ENCODE results near the gene ZNF277. TPM values are rescaled to one million over a fixed set of nuclear protein-coding genes. Genes with fewer than 3 reads are reported as not detected.

The ZNF277 gene
- polyA plus RNA-seq, 1 donor (not counting 4 experiments of a cell fraction or from before 2014, with no cell fraction given) = 20.2 TPM

DNA sequence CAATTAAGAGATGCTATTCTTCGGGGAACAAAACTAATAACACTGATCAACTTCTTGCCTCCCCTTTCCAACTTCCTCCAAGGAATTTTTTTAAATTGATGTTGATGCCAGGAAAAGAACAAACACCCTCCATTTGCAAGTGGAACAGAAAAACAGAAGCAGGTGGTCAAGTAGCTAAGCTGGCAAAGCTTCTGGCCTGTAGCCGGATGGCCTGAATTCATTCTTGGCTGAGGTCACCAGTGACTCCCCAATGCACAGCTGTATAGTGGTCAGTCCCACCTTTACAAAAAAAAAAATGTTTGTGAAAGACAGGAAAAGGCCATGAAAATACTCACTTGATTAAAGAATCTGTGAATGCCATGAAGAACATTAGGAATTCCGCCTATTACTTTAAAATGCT, 39.3 kb upstream of the ZNF277 start:
- Histone ChIP-seq H3K4me3 (ENCODE audit: control insufficient read depth in 2 of 3, extremely low read depth in 1 of 3, insufficient read depth in 2 of 3, low read depth in 1 of 3, low read length in 3 of 3) (no peak overlapping the region), H3K9me1 (ENCODE audit: control insufficient read depth, extremely low read depth, insufficient read depth, low read length) (no peaks in the 10 kb centered on the region), H3K4me2 (ENCODE audit: control insufficient read depth, extremely low read depth, insufficient read depth, low read depth, low read length) (no peak overlapping the region), H3K27me3 (ENCODE audit: control insufficient read depth, extremely low read depth, insufficient read depth, low read length) (no peaks in the 10 kb centered on the region), H3K4me1 (ENCODE audit: control insufficient read depth, extremely low read depth, insufficient read depth, low read length) (peaks cover 4% of the 10 kb centered on the region), H3K9me3 (ENCODE audit: control insufficient read depth, low read depth, low read length) (no peaks in the 10 kb centered on the region), H2AFZ (ENCODE audit: control insufficient read depth, low read length) (no peak overlapping the region), H3K79me2 (ENCODE audit: control insufficient read depth, insufficient read depth, low read length) (peaks cover 26% of the 10 kb centered on the region), H3K9ac (ENCODE audit: control insufficient read depth, extremely low read depth, insufficient read depth, low read length) (no peak overlapping the region), H3K36me3 (ENCODE audit: control insufficient read depth in 2 of 2, extremely low read depth in 1 of 2, insufficient read depth in 2 of 2, low read length in 2 of 2) (no peaks in the 10 kb centered on the region), H4K20me1 (ENCODE audit: control insufficient read depth, extremely low read depth, insufficient read depth, low read length) (peaks cover 2% of the 10 kb centered on the region), H3K27ac (ENCODE audit: control insufficient read depth, insufficient read depth, low read length) (no peak overlapping the region)
- dilution Hi-C loops (cut with MboI; ENCODE audit: extremely low pct_ligation_motif_present, low sequenced_read_pairs) = no loop called here
- no peak for DNase-seq (ENCODE audit: low read depth, low spot score)
- FAIRE-seq = no peak
- TF ChIP-seq EZH2 (IDR thresholded peaks at IDR 0.05; ENCODE audit: low read length) = no peak
- TF ChIP-seq, protein P1, sequence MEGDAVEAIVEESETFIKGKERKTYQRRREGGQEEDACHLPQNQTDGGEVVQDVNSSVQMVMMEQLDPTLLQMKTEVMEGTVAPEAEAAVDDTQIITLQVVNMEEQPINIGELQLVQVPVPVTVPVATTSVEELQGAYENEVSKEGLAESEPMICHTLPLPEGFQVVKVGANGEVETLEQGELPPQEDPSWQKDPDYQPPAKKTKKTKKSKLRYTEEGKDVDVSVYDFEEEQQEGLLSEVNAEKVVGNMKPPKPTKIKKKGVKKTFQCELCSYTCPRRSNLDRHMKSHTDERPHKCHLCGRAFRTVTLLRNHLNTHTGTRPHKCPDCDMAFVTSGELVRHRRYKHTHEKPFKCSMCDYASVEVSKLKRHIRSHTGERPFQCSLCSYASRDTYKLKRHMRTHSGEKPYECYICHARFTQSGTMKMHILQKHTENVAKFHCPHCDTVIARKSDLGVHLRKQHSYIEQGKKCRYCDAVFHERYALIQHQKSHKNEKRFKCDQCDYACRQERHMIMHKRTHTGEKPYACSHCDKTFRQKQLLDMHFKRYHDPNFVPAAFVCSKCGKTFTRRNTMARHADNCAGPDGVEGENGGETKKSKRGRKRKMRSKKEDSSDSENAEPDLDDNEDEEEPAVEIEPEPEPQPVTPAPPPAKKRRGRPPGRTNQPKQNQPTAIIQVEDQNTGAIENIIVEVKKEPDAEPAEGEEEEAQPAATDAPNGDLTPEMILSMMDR (optimal IDR thresholded peaks at IDR 0.05 in 1 of 3, IDR thresholded peaks at IDR 0.05 in 1 of 3, conservative IDR thresholded peaks at IDR 0.05 in 1 of 3; ENCODE audit: extremely low read depth in 1 of 3, insufficient read depth in 2 of 3, low read length in 3 of 3) = no peak

DNA sequence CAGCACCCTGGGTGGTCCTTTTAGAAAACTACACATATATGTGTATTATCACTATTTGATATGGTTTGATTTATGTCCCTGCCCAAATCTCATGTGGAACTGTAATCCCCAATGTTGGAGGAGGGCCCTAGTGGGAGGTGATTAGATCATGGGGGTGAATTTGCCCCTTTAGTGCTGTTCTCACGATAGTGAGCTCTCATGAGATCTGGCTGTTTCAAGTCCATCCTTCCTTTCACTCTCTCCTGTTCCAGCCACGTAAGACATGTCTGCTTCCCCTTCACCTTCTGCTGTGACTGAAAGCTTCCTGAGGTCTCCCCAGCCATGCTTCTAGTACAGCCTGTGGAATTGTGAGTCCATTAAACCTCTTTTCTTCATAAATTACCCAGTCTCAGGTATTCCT, 37.6 kb upstream of the ZNF277 start:
- dilution Hi-C loops (cut with MboI; ENCODE audit: extremely low pct_ligation_motif_present, low sequenced_read_pairs) = no loop called here
- no peak overlapping the region for H3K9ac ChIP-seq (ENCODE audit: control insufficient read depth, extremely low read depth, insufficient read depth, low read length)
- FAIRE-seq = no peak
- H4K20me1 ChIP-seq (ENCODE audit: control insufficient read depth, extremely low read depth, insufficient read depth, low read length) = peaks cover 2% of the 10 kb centered on the region
- no peak overlapping the region for H3K4me2 ChIP-seq (ENCODE audit: control insufficient read depth, extremely low read depth, insufficient read depth, low read depth, low read length)
- no peak overlapping the region for H3K4me3 ChIP-seq (ENCODE audit: control insufficient read depth in 2 of 3, extremely low read depth in 1 of 3, insufficient read depth in 2 of 3, low read depth in 1 of 3, low read length in 3 of 3)
- no peak overlapping the region for H3K27ac ChIP-seq (ENCODE audit: control insufficient read depth, insufficient read depth, low read length)
- no peaks in the 10 kb centered on the region for H3K27me3 ChIP-seq (ENCODE audit: control insufficient read depth, extremely low read depth, insufficient read depth, low read length)
- no peaks in the 10 kb centered on the region for H3K36me3 ChIP-seq (ENCODE audit: control insufficient read depth in 2 of 2, extremely low read depth in 1 of 2, insufficient read depth in 2 of 2, low read length in 2 of 2)
- no peak for TF ChIP-seq EZH2 (IDR thresholded peaks at IDR 0.05; ENCODE audit: low read length)
- TF ChIP-seq, protein P1 (optimal IDR thresholded peaks at IDR 0.05 in 1 of 3, IDR thresholded peaks at IDR 0.05 in 1 of 3, conservative IDR thresholded peaks at IDR 0.05 in 1 of 3; ENCODE audit: extremely low read depth in 1 of 3, insufficient read depth in 2 of 3, low read length in 3 of 3) = no peak
- peaks cover 30% of the 10 kb centered on the region for H3K79me2 ChIP-seq (ENCODE audit: control insufficient read depth, insufficient read depth, low read length)
- no peaks in the 10 kb centered on the region for H3K9me1 ChIP-seq (ENCODE audit: control insufficient read depth, extremely low read depth, insufficient read depth, low read length)
- H3K4me1 ChIP-seq (ENCODE audit: control insufficient read depth, extremely low read depth, insufficient read depth, low read length) = no peaks in the 10 kb centered on the region
- no peaks in the 10 kb centered on the region for H3K9me3 ChIP-seq (ENCODE audit: control insufficient read depth, low read depth, low read length)
- no peak for DNase-seq (ENCODE audit: low read depth, low spot score)
- H2AFZ ChIP-seq (ENCODE audit: control insufficient read depth, low read length) = no peak overlapping the region
